UCSD-AML1 (cell line): Measurements from ENCODE around the gene SPANXN5.
"Not testable (repeated sequence)": the region's sequence is repeated elsewhere in the genome, so short reads cannot be mapped to it uniquely, and the experiment has no call there.

ENCODE experiments used
- DNase-seq: peaks from one replicate; lab custom pipeline; 2025; ENCODE audit not compliant: unreplicated experiment; lab: John Stamatoyannopoulos, UW

SPANXN5 gene, protein sequence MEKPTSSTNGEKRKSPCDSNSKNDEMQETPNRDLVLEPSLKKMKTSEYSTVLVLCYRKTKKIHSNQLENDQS

DNA sequence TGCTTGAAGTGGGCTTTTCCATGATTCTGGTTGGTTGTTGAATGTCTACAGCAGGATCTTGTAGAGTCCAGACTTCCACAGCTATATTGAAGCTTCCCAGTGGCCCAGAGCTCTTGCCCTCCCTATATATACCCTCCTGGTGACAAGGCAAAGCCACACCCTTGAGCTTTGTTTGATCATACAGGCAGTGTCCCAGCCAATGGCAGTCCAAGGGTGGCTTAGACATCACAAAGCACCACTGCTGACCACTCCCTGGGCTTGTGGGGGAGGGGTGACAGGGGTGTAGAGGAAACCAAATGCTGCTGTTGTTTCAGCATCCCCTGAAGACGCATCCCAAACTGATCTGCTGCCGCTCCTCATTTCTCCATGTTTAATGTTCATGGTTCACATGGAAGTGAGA, at the start of gene SPANXN5:
Gene SPANXN5, minus strand, starts transcription at position 101 of the 400 bp plus-strand sequence. Its CDS starts 79 bp downstream, at position 22.
- DNase-seq, result not testable (repeated sequence)

DNA sequence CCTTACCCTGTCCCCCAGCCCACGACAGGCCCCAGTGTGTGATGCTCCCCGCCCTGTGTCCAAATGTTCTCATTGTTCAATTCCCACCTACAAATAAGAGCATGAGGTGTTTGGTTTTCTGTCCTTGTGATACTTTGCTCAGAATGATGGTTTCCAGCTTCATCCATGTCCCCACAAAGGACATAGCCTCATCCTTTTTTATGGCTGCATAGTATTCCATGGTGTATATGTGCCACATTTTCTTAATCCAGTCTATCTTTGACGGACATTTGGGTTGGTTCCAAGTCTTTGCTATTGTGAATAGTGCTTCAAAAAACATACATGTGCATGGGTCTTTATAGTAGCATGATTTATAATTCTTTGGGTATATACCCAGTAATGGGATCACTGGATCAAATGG, 46.4 kb upstream of the SPANXN5 start:
- not testable (repeated sequence) for DNase-seq

DNA sequence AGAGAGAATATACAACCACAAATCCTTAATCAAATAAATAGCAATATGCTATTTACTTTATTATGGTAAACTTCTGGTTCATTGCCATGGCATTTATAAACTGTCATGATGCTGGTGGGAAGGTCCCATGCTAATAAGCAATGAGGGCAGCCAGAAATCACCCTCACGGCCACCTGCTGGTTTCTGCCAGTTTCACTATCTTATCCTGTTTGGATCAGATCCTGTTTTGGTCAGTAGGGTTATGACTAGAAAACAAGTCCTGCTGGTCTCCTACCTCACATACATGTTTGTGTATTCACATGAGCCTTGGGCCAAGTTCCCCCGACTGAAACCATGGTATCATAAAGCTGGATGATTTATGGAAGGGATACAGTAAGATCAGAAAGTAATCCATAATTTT, 41.9 kb upstream of the SPANXN5 start:
- no peak for DNase-seq

DNA sequence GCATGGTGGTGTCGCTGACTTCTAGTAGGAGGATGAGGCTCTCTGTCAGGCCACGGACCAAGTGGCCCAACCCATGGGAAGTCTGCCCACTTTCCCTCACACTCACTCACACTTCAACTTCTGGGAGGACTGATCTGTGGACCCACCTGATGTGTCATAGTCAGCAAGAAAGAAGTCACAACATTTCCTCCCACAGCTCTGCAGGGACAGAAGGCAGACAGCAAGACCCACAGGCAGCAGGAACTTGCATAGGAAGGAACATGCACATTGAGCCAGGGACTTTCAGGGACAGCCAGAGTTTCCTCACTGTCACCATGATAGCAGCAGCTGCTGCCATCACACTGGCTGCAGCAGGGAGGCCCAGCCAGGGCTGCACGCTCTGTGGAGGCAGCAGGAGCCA, 33.3 kb upstream of the SPANXN5 start:
- DNase-seq, result no peak

DNA sequence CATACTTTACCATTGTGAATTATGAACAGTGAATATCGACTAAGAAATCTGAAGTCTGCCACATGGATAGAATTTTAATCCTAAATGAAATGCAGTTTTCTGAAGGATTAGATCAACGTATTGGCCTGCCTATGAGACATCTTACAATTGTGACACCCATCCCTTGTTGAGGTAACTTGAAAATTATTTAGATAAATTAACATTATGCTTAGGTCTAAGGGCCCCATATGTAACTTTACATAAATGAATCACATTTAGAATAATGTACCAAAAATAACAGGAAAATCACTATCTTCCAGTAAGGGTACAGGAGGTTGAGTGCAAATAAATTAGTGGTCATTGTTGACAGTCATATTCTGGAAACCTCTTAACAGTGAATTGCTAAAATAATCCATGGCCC, 27.4 kb upstream of the SPANXN5 start:
- no peak for DNase-seq

DNA sequence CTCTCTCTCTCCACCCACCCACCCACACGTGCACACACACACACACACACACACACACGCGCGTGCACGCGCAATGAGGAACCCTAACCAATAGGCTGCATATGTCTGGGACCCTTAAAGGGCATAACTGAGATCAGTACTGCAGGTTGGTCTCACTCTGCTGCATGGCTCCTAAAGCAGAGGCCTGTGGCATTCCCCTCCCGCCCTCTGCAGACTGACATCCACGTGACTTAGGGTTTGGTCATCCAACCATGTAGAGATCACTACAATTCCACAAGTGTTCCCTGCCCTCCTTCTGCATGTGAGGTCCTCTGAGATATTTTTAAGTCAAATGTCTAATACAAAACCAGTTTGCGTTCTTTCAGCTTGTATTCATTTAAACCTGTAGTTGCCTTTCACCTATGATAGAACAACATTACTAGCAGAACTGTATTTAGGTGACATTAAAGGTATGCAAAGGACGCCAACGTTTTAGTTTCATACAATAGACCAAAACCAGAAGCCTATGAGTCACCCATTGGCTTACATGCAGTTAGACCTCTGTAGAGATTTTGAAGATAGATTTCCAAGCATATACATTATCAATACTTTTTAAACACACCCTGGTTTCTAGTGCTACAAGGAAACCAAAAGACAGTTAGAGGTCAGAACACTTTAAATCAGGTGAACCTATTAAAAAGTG, 24.0 kb upstream of the SPANXN5 start:
- DNase-seq, result no peak

DNA sequence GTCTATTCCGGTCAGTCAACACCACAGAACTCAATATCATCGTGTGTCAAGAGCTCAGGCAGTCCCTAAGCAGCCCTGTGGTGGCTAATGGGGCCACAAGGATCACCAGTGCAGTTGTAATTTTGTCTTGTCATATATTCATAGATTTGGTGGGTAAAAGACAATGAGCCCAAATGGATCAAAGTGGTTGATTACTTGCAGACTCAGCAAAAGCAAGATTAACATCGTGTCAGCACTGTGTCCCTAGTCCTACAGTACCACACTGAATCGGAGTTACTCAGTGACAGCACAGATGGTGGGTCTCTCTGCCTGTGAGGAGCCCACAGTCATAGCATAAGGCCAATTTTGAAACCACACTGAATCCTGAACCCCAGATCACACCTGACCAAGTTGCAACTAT, 22.6 kb upstream of the SPANXN5 start:
- DNase-seq, result no peak

DNA sequence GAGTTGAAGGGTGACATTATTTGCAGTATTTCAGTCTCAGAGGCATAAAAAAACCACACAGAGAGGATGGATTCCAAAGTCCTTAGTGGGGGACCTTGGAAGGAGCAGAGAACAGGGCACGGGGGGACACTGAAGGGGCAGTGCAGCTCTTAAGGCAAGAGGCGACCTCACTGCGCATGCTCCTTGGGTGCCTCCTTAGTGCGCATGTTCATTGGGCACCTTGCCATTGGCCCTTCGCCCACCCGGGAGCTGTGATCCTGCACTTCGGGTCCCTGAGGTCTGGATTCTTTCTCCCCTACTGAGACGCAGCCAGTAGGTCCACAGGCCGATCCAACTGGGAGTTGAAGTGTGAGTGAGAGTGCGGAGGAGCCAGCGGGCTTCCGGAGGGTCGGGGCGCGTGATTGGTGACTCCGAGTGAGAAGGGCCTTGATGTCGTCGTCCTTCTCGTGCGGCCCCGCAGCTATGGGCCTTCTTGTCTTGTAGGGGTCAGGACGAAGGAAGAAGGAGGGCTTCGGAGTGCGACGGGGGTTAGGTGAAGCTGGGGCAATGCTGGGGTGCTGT, 13.9 kb upstream of the SPANXN5 start, which contains the start of gene XAGE5:
Gene XAGE5, plus strand, starts transcription at position 223 of the 561 bp plus-strand sequence. CDS start 1,280 bp downstream, outside the sequence.
- no peak for DNase-seq

DNA sequence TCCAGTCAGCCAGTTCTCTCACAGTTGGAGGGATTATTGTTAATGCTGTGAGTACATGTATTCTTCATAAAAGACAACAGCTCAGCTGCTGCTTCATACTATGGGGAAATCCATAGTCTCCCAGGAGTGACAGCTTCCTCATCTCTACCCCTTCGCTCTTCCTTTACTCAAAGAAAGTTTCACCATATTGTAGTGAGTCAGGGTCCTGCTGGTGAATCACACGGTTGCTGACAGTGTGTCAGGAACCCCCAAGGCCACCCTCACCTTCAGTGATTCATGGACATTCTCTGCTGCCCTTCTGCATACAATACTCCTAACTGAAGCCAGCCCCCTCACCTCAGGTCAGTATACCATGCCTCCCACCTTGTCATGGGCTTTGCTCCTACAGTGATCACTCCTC, 7.6 kb upstream of the SPANXN5 start:
- DNase-seq, result not testable (repeated sequence)

DNA sequence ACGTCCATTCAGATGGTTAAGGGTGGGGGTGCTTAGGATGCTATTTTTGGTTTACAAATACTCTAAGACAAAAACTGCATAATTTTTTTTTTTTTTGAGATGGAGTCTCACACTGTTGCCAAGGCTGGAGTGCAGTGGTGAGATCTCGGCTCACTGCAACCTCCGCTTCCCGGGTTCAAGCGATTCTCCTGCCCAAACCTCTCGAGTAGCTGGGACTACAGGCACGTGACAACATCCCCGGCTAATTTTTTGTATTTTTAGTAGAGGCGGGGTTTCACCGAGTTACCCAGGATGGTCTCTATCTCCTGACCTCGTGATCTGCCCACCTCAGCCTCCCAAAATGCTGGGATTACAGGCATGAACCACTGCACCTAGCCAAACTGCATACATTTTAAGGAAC, 23.7 kb downstream of the SPANXN5 start:
- not testable (repeated sequence) for DNase-seq

DNA sequence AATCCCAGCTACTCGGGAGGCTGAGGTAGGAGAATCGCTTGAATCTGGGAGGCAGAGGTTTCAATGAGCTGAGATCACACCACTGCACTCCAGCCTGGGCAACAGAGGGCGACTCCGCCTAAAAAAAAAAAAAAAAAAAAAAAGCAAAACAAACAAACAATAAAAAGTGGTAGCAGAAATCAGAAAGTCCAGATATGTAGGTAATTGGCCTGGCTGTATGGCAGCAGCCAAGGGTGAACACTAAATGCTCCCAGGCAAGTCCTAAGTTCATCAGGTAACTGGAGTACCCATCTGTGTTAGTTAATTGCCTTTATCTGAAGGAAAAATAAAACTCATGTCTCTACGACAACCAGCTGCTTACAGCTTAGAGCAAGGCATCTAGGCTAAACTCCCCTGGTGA, 31.2 kb downstream of the SPANXN5 start:
- DNase-seq, result not testable (repeated sequence)

DNA sequence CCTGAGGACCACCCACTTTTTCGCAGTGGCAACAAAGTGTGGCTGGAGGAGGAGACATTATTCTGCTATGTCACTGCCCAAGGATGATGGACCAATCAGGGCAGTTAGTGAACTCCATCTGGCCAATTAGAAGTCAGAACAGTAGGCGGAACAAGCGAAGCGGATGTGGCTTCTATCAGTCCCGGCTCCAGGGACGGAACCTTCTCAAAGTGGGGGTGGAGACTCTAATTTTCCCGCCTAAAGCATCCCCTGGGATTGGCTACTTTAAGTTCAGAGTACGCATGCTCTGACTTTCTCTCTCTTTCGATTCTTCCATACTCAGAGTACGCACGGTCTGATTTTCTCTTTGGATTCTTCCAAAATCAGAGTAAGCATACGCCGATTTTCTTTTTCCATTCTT, 46.3 kb downstream of the SPANXN5 start, which contains the start of gene SSX2B:
Gene SSX2B, plus strand, starts transcription at position 301 of the 400 bp plus-strand sequence. CDS start 1,429 bp downstream, outside the sequence.
- DNase-seq, result not testable (repeated sequence)
